GM18499 (cell line): ENCODE measurements around the gene KIRREL3.

Experiments used
- ATAC-seq: cut with Tn5 transposase; IDR thresholded peaks from one replicate; pipeline ENCODE4 v1.9.1; 2021; ENCODE audit warnings: moderate number of reproducible peaks; ENCODE audit not compliant: insufficient read depth, unreplicated experiment

KIRREL3 gene

DNA sequence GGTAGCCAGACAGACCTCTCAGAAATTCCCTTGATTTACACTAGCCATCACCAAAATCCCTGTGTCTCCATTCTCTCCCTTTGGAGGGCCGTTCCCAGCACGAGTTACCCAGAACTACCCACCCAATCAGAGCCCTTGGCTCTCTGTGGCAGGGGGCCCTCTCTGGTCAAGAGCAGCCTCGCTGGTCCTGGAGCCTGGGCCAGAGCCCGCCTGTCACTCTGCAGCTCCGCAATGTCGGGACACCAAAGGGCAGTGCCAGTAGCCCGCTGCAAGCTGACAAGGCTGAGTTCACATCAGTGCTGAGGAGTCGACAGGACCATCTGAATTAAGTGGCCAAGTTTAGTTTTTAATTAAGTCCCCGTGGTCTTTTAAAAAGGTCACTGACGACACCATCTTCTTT lies 403.5 kb downstream of the KIRREL3 start:
- ATAC-seq: no peak

DNA sequence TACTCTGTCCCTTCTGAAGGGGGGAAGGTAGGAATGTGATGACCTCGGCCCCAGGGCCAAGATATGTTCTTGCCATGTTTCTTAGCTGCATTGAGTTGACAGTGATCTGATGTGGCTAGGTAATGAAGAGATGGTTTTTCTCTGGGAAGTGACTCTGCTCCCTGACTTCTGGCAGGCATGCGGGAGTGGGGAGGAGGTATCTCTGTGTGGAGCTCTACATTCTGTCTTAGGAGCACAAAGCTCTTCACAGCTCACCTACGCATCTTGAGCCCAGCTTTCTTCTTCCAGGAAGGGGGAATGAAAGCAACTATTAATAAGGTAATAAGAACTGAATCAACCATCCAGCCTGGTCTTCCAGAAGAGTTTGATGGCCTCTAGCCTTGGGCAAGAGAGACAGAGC lies 404.1 kb downstream of the KIRREL3 start:
- no peak for ATAC-seq

DNA sequence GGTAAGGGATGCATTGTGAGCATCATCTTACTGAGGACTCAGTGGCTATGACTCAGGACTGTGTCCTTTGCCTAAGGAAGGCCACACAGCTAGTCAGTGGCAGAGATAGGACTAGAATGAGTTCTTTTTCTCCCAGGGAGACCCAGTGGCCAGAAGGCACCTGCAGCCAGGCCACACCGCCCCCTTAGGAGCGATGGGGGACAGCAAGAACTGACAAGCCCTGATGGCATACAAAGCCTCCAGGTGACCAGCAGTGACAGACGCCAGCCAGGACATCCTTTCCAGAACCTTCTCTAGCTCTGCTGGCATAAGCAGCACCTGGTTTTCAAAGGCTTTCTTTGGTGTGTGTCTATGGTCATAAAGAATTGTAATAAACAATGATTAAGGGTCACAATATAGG lies 405.0 kb downstream of the KIRREL3 start:
- no peak for ATAC-seq

DNA sequence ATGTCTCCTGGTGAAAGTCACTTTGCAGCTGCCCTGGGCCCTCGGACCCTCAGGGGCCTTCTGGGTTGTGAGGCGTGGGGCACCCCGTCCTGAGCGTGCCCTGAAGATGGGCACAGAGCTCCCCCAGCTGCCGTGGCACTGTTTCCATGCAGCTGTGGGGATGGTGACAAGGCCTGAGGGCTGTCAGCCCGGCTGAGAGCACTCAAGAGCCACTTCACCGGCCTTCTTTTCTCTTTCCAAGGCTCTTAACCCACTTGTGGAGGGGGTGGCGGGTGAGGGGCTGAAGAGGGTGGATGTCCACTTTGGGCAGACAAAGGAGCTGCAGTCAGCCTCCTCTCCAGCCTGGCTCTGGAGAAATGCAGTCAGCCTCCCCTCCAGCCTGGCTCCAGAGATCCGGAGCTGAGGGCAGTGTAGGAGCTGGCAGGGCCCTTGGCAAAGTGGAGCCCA lies 405.6 kb downstream of the KIRREL3 start:
- no peak for ATAC-seq

DNA sequence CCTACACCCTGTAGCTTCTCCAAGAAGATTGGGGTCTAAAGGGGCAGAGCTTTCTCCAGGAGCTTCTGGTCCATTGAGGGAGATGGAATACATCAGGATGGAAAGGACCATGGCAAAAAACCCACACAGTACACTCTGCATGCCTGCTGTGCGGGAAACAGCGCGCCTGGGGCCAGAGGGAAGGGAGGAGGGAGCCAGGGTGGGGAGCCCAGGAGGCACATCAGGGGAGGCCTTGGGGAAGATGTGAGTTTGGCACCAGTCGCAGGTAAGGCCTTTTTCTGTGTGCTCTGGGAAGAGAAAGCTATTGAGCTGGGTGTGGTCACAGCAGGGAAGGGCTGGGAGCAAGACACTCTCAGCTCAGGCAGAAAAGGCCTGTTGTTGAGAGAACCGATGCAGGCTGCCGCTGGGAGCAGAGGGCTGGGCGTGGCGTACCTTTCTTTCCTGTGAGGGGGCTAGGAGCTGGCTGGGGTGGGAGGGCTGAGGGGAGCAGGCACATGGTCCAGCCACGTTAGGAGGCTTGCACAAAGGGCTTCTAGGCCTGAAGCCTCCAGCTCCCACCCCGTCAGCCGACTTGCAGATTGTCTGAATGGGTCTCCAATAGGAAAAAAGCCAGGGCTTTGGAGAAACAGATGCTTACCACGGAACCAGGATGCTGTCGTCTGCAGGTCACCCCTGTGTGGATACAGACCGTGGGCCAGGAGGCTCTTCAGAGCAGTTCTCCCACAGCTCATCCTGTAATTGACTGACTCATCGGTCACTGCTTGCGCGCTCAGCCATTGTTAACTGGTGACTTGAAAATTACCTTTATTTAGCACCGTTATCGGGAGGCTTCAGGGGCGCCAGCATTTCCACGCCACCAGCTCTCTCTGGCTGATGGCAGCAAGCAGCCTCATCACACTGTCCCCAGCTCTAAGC lies 407.8 kb downstream of the KIRREL3 start:
- ATAC-seq: no peak

DNA sequence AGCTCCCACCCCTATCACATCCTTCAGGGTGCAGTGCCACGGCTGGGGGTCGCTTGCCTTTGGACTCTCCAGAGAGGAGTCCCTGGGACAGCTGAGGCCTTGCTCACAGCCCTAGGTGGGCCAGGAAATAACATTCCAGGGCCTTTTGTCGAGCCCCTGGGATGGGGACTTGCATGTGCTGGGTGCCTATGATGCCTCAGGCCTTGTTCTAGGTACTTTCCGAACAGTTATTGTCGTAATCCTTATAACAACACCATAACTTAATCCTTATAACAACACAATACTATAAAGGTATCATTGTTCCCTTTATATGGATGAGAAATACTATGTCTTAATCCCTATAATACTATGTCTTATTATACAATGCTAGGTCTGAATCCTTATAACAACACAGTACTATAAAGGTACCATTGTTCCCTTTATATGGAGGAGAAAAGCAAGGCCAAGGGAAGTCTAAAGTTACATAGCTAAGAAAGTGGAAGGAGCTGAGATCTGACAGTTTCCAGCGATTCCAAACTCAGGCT lies 408.5 kb downstream of the KIRREL3 start:
- no peak for ATAC-seq

DNA sequence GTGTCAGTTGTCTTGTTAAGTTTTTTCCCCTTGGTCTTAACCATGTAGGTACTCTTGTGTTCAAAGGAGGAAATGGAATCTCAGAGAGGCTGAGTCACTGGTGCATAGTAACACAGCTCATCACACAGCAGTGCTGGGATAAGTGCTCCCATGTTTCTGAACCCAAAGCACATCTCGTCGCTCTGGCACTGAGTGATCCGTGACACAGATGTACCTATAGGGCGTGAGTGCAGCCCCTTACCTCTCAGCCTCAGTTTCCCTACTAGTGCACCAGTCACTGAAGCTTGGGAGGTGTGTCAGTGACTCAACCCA lies 411.1 kb downstream of the KIRREL3 start:
- no peak for ATAC-seq

DNA sequence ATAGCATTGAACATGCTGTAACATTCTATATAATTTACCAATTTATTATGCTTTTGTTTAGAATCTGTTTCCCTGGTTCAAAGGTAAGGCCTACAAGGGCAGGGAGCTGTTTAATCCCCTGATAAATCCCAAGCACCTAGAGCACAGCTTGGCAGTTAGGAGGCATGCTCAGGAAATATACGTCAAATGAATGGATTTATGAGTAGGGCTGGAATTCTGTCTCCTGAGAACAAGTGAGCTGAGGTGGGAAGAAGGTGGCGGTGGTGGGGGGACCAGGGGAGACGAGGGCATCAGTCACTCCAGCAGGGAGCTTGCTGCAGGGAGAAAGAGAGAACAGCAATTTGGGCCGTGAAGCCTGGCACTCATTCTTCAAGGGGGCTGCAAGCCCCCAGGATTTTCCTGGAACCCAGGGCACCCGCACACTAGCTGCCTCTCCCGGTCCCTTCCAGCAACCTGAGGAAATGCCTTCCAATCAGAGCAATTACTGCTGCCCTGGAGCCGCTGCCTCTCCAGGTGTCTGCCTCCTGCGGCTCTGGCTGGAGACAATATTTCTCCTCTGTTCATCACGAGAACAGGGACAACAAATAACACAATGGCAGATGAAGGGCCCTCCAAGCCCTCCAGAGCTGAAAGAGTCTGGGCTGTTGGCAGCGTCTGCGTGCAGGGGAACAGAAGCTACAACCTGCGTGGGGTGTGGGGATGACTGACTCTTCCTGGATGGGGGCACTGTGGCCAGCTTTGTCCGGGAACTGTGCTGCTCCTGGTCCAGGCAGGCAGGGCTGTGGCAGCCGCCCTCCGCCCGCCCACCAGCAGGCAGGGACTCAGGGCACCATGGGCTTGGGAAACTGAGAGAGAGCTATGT lies 411.7 kb downstream of the KIRREL3 start:
- ATAC-seq: no peak

DNA sequence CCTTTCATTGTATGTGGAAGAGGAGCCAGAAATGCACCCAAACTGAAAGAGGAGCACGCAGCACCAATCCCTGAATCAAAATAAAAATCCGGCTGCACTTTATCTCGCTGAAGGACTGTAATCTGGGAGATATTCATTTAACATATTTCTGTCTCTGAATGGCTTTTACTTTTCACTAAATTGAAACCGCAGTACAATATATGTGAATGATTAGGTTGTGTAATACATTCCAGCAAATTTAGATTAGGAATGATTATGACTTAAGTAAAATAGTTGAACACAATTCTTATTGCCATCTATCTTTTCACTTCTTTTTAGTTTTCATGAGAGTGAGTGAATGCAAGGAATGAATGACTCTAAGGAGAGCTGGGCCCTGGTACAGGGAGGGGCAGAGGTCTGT lies 413.0 kb downstream of the KIRREL3 start:
- no peak for ATAC-seq

DNA sequence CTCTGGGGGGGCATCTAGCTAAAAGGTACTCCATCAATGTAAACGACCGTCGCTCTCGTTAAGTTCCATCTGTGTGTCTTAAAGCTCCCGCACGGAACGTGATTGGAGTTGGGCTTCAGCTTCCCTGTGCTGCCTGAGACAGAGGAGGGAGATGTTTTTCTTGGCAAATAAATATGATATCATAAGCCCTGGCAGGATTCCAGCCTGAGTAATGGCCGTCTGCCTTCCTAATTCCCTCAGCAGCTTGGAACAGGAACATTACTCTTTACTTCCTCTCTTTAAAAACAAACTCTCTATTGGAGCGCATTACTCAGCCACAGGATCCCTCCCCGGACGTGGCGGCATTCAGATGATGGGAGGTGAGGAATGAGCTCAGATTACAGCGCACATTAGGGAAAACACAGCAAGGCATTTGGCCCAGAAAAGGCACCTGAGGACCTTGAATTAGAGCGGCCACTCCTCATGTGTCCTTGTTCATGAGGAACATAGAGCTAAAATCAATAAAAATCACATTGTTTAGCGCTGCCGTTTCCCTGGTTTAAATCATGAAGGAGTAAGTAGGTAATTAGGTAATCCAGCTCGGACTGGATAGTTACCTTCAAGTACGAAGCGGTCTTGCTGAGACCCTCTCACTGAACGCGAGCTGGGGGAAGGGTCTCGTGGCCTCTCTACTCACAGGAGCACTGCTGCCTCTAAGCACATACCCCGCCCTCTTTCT lies 414.6 kb downstream of the KIRREL3 start:
- no peak for ATAC-seq

DNA sequence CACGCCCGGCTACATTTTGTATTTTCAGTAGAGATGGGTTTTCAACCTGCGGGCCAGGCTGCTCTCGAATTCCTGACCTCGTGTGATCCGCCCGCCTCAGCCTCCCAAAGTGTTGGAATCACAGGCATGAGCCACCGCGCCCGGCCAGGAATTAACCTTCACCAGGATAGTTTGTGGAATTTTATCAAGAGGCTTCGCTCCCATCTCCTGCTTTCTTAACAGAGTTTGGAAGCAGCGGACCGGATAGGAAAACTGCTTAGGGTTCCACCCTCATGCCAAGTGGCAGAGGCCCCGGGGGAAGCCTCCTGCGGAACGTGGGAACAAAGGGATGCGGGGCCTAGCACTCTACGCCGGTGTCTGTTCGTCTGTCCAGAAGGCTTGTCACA lies 415.2 kb downstream of the KIRREL3 start:
- no peak for ATAC-seq

DNA sequence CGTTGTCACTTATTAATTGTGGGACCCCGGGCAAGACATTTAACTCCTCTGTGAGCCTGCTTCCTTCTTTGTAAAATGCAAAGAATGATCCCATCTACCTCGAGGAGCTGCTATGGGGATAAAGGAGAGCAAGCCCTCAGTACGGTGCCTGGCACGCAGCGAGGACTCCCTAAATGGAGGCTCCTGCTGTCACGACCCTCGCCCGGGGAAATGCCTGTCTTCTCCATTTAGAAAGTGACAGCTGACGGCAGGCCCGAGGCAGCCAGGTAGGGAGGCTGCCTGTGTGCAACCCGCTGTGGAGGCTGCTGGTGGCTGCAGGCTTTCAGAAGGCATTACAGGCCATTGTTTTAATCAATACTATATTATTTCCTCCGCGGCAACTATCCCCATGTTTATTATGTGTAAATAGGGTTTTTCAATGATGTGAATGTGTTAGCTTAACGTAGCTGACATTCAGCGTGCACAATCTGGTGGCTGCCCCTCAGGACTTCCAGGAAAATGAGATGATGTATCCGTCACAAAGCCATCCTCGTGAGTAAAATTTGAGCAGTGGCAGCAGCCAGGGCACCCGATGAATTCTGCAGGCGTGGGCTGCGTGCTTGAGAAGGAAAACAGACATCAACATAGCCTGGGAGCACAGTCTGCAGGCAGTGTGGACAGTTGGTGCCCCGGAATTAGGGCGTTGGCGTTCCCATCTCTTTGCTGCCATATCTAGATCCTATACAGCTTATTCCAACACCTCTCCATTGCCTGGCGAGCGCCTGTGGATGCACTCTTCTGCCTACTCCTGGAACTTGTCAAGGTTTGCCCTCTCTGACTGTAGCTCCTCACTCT lies 416.8 kb downstream of the KIRREL3 start:
- ATAC-seq: no peak

DNA sequence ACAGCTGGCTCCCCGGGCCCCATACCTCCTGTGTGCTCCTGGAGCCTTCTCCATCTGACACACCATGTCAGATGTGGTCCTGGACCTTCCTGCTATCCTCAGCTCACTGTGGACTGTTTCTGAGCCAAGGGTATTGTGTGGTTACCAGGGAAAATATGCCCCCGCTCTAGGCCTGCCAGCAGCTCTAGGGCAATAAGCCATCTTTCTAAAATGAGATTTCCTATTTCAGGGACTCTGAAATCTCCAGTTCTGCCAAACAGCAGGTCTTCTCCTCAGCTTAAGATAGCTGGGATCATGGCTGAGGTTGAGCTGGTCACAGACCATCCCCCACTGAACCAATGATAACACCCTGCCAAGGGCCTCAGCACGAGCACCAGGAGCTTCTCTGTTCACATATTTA lies 417.5 kb downstream of the KIRREL3 start:
- ATAC-seq: no peak

DNA sequence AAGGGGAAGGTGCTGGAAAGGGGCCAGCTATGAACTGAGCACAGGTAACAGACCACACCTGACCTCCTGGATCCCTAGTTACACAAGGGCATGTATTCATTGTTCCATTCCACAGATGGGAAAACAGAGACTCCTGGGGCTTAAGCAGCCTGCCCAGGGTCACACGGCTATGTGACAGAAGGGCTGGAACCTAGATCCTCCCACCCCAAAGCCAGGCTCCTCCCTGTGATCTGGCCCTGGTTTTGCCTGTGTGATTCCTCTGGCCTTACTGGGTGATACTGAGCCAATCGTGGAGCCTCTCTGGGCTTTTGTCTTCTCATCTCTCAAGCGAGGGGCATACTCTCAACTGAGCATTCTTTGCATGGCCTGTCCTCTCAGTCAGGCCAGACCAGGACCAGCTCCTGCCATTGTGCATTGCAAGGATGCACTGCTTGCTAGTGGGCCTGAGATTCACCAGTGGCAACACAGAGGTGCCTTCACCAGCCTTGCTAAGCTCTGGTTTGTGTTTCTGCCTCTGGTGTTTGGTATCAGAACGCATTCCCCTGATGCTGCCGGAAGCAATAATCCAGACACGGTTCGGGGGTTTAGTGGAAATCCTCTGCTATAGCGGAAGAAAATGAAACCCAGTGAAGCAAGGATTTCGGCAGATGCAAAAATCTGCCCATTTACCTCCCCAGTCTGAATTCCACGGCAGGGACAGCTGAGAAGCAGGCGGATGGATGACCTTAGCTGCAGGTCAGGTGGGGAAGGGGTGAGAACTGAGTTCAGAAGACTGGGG lies 418.5 kb downstream of the KIRREL3 start:
- ATAC-seq: no peak

DNA sequence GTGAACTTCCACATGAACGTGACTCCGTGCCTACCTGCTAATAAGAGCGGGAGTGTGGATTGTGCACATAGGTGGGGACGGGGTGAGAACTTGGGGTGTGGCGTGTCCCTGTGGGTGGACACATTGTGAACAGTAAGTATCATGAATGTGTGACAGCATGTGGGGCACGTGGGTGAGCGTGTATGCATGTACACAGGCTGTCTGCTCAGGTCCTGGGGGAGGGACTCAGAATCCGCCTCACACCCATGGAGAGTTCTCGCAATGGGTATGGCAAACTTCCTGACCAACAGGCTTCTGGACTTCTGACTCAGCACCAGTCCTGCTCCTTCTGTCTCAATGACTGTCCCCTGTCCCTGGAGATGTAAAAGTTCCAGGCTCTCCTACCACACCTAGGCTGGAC lies 422.1 kb downstream of the KIRREL3 start:
- ATAC-seq: no peak

DNA sequence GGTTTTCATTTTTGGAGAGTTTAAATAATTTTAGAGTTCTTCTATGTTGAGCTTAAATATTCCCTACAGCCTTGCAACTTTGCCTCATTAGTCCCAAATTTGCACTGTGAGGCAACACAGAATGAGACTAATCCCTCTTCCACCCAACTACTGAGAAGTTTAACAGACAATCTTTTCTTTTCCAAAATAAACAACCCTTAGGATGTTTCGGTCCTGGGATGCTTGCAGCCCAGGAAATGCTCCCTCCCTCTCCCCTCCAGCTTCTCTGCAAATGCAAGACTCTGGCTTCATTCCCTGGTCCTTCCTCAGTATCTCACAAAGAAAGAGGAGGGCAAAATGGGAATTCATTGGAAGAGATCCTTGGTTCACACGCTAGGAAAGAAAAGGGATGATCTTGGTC lies 422.5 kb downstream of the KIRREL3 start:
- no peak for ATAC-seq

DNA sequence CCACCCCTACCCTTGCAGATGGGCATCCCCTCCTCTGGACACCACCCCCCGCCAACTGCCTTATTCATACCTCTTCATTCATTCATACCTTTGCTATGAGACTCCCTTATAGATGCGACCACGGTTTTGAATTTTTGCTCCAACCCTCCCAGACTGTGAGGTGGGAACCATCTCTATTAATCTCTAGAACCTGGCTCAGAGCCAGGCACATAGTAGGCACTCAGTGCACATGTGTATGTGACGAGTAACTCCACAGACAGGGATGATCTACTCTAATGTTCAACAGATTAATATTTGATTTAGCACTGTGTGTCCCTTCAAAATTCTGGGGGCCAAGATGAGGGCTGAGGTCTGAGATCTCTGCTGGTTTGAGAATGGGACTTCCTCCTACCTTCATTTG lies 424.7 kb downstream of the KIRREL3 start:
- no peak for ATAC-seq

DNA sequence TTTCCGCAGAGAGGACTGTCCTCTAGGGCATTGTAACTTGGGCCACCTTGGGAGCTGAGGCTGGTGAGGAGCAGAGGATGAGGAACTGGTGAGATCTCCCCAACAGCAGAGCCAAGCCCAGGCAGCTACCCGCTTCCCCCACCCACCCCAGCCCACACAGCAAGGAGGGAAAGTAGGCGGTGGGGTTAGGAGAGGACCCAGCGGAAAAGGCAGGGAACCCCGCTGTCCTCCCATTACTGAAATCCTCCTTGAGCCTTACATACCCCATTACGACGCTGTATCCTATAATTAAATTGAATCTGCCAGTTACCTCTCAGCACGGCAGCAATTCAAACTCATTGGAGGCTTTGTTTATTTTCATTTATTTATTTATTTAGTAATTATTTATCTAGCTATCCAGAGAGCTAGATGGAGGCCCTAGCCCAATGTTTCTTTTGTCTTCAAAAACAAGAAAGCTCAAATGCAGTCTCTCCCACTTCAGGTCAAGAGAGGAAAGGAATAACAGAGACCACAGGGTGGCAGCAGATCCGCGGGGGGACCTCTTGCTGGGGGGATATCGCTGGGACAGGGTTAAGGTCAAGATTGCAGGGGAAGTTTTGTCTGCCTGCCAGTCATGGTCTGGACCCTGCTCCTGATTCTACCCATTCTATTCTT lies 427.1 kb downstream of the KIRREL3 start:
- no peak for ATAC-seq

DNA sequence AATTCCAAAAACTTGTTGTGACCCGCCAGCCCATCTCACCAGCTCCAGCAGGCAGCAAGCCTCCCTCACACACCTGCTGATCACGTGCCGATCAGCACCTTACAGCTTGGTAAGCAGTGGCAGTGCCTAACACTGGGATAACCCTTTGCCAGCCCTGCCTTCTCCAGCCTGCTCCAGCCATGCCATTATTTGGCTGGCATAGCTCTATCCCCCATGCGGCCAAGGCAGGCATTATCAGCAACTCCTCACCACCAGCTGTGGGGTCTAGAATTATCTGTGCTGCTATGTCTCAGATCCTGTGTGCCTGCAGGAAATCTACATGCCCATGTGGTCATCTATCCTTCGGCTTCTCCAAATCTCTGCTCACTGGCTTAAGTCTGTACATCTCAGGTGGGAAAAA lies 430.1 kb downstream of the KIRREL3 start:
- no peak for ATAC-seq
